Measurements from ENCODE around the gene ABCB8.
A peak's percentile ranks its signal among the peaks of the same experiment; 100 is the strongest.

ABCB8 gene

GRCh38 chr7:151077705-151078232, 49.5 kb downstream of the ABCB8 start:
- DNase-seq (ENCODE audit: low spot score) = no peak
- POLR2A ChIA-PET (ENCODE audit: low non-redundant PET) = interaction anchor here (1.4 kb wide), 1 partner anchor 10 kb away, joined by 4 read pairs; no protein-coding TSS in a partner anchor
- no peak for TF ChIP-seq CTCF (conservative IDR thresholded peaks at IDR 0.05; ENCODE audit: low read depth)
- peak overlapping the region; percentile 99 for H3K27ac ChIP-seq
- CTCF ChIA-PET = interaction anchor here (1.1 kb wide), 1 partner anchor 112 kb away, joined by 3 read pairs; no protein-coding TSS in a partner anchor

GRCh38 chr7:151078233-151079040, 50.2 kb downstream of the ABCB8 start:
- no peak for TF ChIP-seq CTCF (conservative IDR thresholded peaks at IDR 0.05; ENCODE audit: low read depth)
- CTCF ChIA-PET = no interaction called here
- H3K27ac ChIP-seq = peak overlapping the region; percentile 99
- POLR2A ChIA-PET (ENCODE audit: low non-redundant PET) = no interaction called here
- DNase-seq (ENCODE audit: low spot score) = no peak

- ChIA-PET POLR2A (ENCODE audit: low non-redundant PET) (no interaction called here), CTCF (no interaction called here)
- TF ChIP-seq CTCF (conservative IDR thresholded peaks at IDR 0.05; ENCODE audit: low read depth) = no peak
- peak overlapping the region; percentile 99 for H3K27ac ChIP-seq
- no peak for DNase-seq (ENCODE audit: low spot score)
These were observed 51.1 kb downstream of the ABCB8 start for GRCh38 chr7:151079199-151079910.

GRCh38 chr7:151080067-151080521, 51.8 kb downstream of the ABCB8 start:
- H3K27ac ChIP-seq = peak overlapping the region; percentile 99
- DNase-seq (ENCODE audit: low spot score) = no peak
- ChIA-PET POLR2A (ENCODE audit: low non-redundant PET) (interaction anchor here (0.9 kb wide), 1 partner anchor 36 kb away, joined by 5 read pairs; no protein-coding TSS in a partner anchor), CTCF (no interaction called here)
- TF ChIP-seq CTCF (conservative IDR thresholded peaks at IDR 0.05; ENCODE audit: low read depth) = no peak

GRCh38 chr7:151080522-151081169, 52.4 kb downstream of the ABCB8 start, which contains the start of gene FASTK:
Gene FASTK, minus strand, starts transcription at chr7:151080809. Its CDS starts 43 bp downstream, at chr7:151080766.
- CTCF ChIA-PET = interaction anchor here (0.6 kb wide), 1 partner anchor 70 kb away, joined by 3 read pairs; no protein-coding TSS in a partner anchor
- POLR2A ChIA-PET (ENCODE audit: low non-redundant PET) = interaction anchor here (0.6 to 0.9 kb wide), 3 partner anchors 17 to 35 kb away, joined by 3 to 5 read pairs (median 3); no protein-coding TSS in a partner anchor
- peak; percentile 87 for DNase-seq (ENCODE audit: low spot score)
- no peak for TF ChIP-seq CTCF (conservative IDR thresholded peaks at IDR 0.05; ENCODE audit: low read depth)
- H3K27ac ChIP-seq = peak within 1 kb of the TSS; percentile 99
